ENCODE data around the gene PGLYRP3. TPM values are rescaled to one million over a fixed set of nuclear protein-coding genes. Genes with fewer than 3 reads are reported as not detected.

Gene PGLYRP3
- total and polyA plus RNA-seq, 2 experiments from 2014 or later, result not detected

- TF ChIP-seq ZNF462 (CRISPR knock-in tag; IDR thresholded peaks at IDR 0.05), result no peak
- TF ChIP-seq ZNF331 (CRISPR knock-in tag; IDR thresholded peaks at IDR 0.05; ENCODE audit: low read depth), result no peak
- TF ChIP-seq ZNF114 (CRISPR knock-in tag; IDR thresholded peaks at IDR 0.05), result no peak
- no peak for TF ChIP-seq JUNB (IDR thresholded peaks at IDR 0.05; ENCODE audit: unreplicated experiment)
- TF ChIP-seq EZH2phosphoT487 (IDR thresholded peaks at IDR 0.05; ENCODE audit: unreplicated experiment), result no peak
- no peak for TF ChIP-seq ETS1 (IDR thresholded peaks at IDR 0.05)
- no peak for TF ChIP-seq POLR2AphosphoS5 (IDR thresholded peaks at IDR 0.05; ENCODE audit: low read depth)
- TF ChIP-seq NANOG (IDR thresholded peaks at IDR 0.05; ENCODE audit: borderline replicate concordance), result no peak
- TF ChIP-seq CREB1 (CRISPR knock-in tag; IDR thresholded peaks at IDR 0.05; ENCODE audit: low read depth), result no peak
- TF ChIP-seq STAT1 (IDR thresholded peaks at IDR 0.05; ENCODE audit: unreplicated experiment), result no peak
- TF ChIP-seq EZH2 (IDR thresholded peaks at IDR 0.05; ENCODE audit: low read depth, unreplicated experiment), result no peak
Observed at GRCh38 chr1:153357076-153357852, 44.5 kb upstream of the PGLYRP3 start (continued).
